CD14-positive monocyte (primary cell): ENCODE data around the gene FAAP100. TPM values are rescaled to one million over a fixed set of nuclear protein-coding genes. Genes with fewer than 3 reads are reported as not detected.
A peak's percentile ranks its signal among the peaks of the same experiment; 100 is the strongest.

ENCODE experiments used
- DNase-seq, 3 donors: peaks; one replicate each; pipeline ENCODE4 v3.0.0-alpha.2; 2011 to 2022
- H2AFZ ChIP-seq: 2 replicates; pipeline ENCODE4 v1.6.0; 2012; ENCODE audit warnings: mild to moderate bottlenecking, low read depth, low read length, inconsistent platforms; ENCODE audit not compliant: insufficient read depth, poor library complexity, severe bottlenecking
- H3K27ac ChIP-seq, 2 donors: 1 replicate in 1 of 2; 2 replicates in 1 of 2; pipeline ENCODE4 v1.5.1; 2012 to 2013; ENCODE audit warnings: low read length in 2 of 2, control low read depth in 1 of 2, inconsistent platforms in 1 of 2, low read depth in 1 of 2, mild to moderate bottlenecking in 1 of 2
- H3K27me3 ChIP-seq, 2 donors: one replicate each; pipeline versions ENCODE4 v1.6.0 to v1.6.1; 2011 to 2013; ENCODE audit warnings: low read length in 2 of 2; ENCODE audit not compliant: control insufficient read depth in 2 of 2, insufficient read depth in 2 of 2
- H3K36me3 ChIP-seq, 2 donors: replicated peaks in 1 of 2; 1 replicate in 1 of 2; 2 replicates in 1 of 2; pipeline versions ENCODE4 v1.5.1 to v1.6.1; 2012 to 2013; ENCODE audit warnings: low read length in 2 of 2, control low read depth in 1 of 2, inconsistent platforms in 1 of 2, mild to moderate bottlenecking in 1 of 2; ENCODE audit not compliant: insufficient read depth in 2 of 2, control insufficient read depth in 1 of 2
- H3K4me1 ChIP-seq, 2 donors: 1 replicate in 1 of 2; 2 replicates in 1 of 2; pipeline versions ENCODE4 v1.5.1 to v1.6.1; 2012 to 2013; ENCODE audit warnings: low read length in 2 of 2, control low read depth in 1 of 2, inconsistent platforms in 1 of 2, mild to moderate bottlenecking in 1 of 2, moderate library complexity in 1 of 2; ENCODE audit not compliant: insufficient read depth in 2 of 2, control insufficient read depth in 1 of 2
- H3K4me2 ChIP-seq: replicated peaks from 2 replicates; pipeline ENCODE3; 2012; ENCODE audit warnings: low read length, moderate library complexity, mild to moderate bottlenecking; ENCODE audit not compliant: poor library complexity, severe bottlenecking; ENCODE audit errors: extremely low read depth
- H3K4me3 ChIP-seq, 3 experiments: fragments of 200-600 bp in 1 of 3; sonication (generic) in 1 of 3; replicated peaks in 1 of 3; 1 replicate in 2 of 3; 2 replicates in 1 of 3; pipeline ENCODE4 v1.5.1; 2011 to 2013; ENCODE audit warnings: low read length in 3 of 3, mild to moderate bottlenecking in 3 of 3, control low read depth in 2 of 3, low read depth in 2 of 3, inconsistent platforms in 1 of 3, moderate library complexity in 1 of 3
- H3K79me2 ChIP-seq: 2 replicates; pipeline ENCODE4 v1.6.0; 2012; ENCODE audit warnings: mild to moderate bottlenecking, control low read depth, inconsistent platforms, low read length, moderate library complexity; ENCODE audit not compliant: insufficient read depth
- H3K9ac ChIP-seq: 2 replicates; pipeline ENCODE4 v1.6.0; 2017; ENCODE audit warnings: low read length, mild to moderate bottlenecking; ENCODE audit not compliant: insufficient read depth, poor library complexity, severe bottlenecking
- H3K9me3 ChIP-seq, 2 donors: replicated peaks in 1 of 2; 1 replicate in 1 of 2; 2 replicates in 1 of 2; pipeline versions ENCODE4 v1.5.1 to v1.6.1; 2012 to 2013; ENCODE audit warnings: low read length in 2 of 2, control low read depth in 1 of 2; ENCODE audit not compliant: control insufficient read depth in 1 of 2, insufficient read depth in 1 of 2
- H4K20me1 ChIP-seq: 2 replicates; pipeline ENCODE4 v1.6.0; 2012; ENCODE audit warnings: mild to moderate bottlenecking, low read length, control low read depth, moderate library complexity; ENCODE audit not compliant: insufficient read depth
- H3K27ac Mint-ChIP-seq, 7 donors: one replicate each; pipeline ENCODE4 v1.8.0; 2020; ENCODE audit warnings: mild to moderate bottlenecking in 7 of 7, mixed read lengths in 7 of 7, moderate library complexity in 6 of 7, inconsistent platforms in 2 of 7
- H3K27me3 Mint-ChIP-seq, 3 donors: one replicate each; pipeline ENCODE4 v1.8.0; 2021 to 2022; ENCODE audit warnings: low read depth in 3 of 3, mild to moderate bottlenecking in 3 of 3, mixed read lengths in 3 of 3, moderate library complexity in 3 of 3, inconsistent platforms in 1 of 3
- H3K36me3 Mint-ChIP-seq, 2 donors: one replicate each; pipeline ENCODE4 v1.8.0; 2020; ENCODE audit warnings: mixed read lengths in 2 of 2, inconsistent platforms in 1 of 2, mild to moderate bottlenecking in 1 of 2
- H3K4me1 Mint-ChIP-seq: one replicate; pipeline ENCODE4 v1.8.0; 2020; ENCODE audit warnings: mild to moderate bottlenecking, mixed read lengths
- H3K4me3 Mint-ChIP-seq, 2 donors: one replicate each; pipeline ENCODE4 v1.8.0; 2020; ENCODE audit warnings: mild to moderate bottlenecking in 2 of 2, mixed read lengths in 2 of 2, moderate library complexity in 1 of 2
- H3K9me3 Mint-ChIP-seq, 7 donors: one replicate each; pipeline ENCODE4 v1.8.0; 2020 to 2022; ENCODE audit warnings: mixed read lengths in 7 of 7, mild to moderate bottlenecking in 6 of 7, moderate library complexity in 6 of 7, inconsistent platforms in 2 of 7
- WGBS: methylation state at CpG from one replicate; pipeline ENCODE4 v1.1.5; 2013; ENCODE audit warnings: missing lambda C conversion rate; ENCODE audit not compliant: insufficient coverage; 5-methylcytosine and 5-hydroxymethylcytosine counted together
- intact Hi-C, 2 donors: fragments of 100-400 bp; cut with micrococcal nuclease; formaldehyde crosslinking; loops; one replicate each; pipeline versions ENCODE4 v1.15.0 to v1.15.1; 2023
- polyA plus RNA-seq, 3 donors: library from polyadenylated mRNA; depleted of rRNA in 1 of 3; unstranded in 2 of 3; stranded (reverse) in 1 of 3; fragments of 300-500 nt in 2 of 3; fragments of >200 nt in 1 of 3; fragmentation: Illumina TruSeq in 2 of 3; gene quantifications; 1 replicate in 2 of 3; 2 replicates in 1 of 3; pipeline ENCODE4 v1.2.3, GENCODE V29; 2012 to 2021
- TF ChIP-seq, protein P1 (sequence below): fragments of 200-600 bp; IDR thresholded peaks from one replicate; pipeline ENCODE4 v1.8.0; 2022; ENCODE audit warnings: antibody characterized with exemption, mild to moderate bottlenecking

Gene FAAP100
- polyA plus RNA-seq, 3 donors, result 10.3 to 37.6 (median 13.9) TPM

DNA sequence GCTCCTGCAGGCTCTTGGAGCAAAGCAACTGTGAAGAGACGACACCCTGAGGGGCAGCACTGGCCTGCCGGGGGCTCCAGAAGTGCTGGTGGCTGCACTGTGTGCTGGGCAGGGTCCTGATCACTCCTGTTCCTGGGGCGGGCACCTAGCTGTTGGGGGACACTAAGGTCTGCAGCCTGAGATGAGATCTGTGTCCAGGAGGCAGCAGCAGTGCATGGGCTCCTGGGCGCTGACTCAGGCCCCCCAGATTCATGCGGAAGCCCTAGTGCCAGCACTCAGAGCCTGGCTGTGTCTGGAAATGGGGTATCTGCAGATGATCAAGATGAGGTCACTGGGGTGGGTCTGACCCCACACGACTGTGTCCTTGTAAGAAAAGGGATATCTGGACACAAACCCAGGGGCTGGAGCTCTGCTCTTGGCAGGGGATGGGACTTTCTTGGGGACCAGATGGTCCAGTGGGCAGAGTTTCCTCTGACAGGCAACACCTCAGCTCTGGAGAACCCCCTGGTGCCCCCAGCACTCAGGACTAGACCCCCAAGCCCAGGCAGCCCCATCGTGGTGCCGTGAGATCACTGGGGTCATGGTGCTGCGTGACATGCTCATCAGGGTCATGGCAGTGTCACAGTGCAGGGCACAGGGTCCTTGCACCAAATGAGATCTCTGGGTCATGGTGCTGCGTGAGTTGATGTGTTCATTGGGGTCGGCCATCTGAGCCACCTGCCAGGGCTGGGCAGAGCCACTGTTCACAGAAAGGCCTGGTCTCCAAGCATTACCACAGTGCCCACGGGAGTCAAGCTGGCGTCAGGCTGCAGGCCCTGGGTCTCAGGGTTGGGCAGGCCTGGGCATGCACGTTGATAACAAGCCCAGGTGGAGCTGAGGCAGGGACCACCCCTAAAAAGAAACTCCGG lies 9.5 kb downstream of the FAAP100 start:
- Histone ChIP-seq H3K79me2 (no peaks in the 10 kb centered on the region), H2AFZ (no peak overlapping the region), H3K4me3 (no peak overlapping the region), H3K27ac (no peak overlapping the region), H3K36me3 (peaks cover 84 to 95% of the 10 kb centered on the region in 2 donors), H4K20me1 (peaks cover 3% of the 10 kb centered on the region), H3K4me1 (peaks cover 0 to 1% of the 10 kb centered on the region in 2 donors), H3K9me3 (peaks cover 0 to 2% of the 10 kb centered on the region in 2 donors), H3K27me3 (peaks cover 0 to 4% of the 10 kb centered on the region in 2 donors), H3K9ac (no peak overlapping the region), H3K4me2 (no peak overlapping the region)
- Mint-ChIP-seq H3K4me1 (peaks cover under 1% of the 10 kb centered on the region), H3K36me3 (peaks cover 57 to 92% of the 10 kb centered on the region in 2 donors), H3K4me3 (no peak overlapping the region), H3K27me3 (peaks cover 6% of the 10 kb centered on the region in 3 donors), H3K27ac (peak overlapping the region in 1 of 7 donors; percentile 1), H3K9me3 (peaks cover 0 to 1% (median 0%) of the 10 kb centered on the region in 7 donors)
- TF ChIP-seq, protein P1, sequence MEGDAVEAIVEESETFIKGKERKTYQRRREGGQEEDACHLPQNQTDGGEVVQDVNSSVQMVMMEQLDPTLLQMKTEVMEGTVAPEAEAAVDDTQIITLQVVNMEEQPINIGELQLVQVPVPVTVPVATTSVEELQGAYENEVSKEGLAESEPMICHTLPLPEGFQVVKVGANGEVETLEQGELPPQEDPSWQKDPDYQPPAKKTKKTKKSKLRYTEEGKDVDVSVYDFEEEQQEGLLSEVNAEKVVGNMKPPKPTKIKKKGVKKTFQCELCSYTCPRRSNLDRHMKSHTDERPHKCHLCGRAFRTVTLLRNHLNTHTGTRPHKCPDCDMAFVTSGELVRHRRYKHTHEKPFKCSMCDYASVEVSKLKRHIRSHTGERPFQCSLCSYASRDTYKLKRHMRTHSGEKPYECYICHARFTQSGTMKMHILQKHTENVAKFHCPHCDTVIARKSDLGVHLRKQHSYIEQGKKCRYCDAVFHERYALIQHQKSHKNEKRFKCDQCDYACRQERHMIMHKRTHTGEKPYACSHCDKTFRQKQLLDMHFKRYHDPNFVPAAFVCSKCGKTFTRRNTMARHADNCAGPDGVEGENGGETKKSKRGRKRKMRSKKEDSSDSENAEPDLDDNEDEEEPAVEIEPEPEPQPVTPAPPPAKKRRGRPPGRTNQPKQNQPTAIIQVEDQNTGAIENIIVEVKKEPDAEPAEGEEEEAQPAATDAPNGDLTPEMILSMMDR, result no peak
- 98% methylated on average over 13 of the region's 15 CpGs for WGBS
- DNase-seq, result no peak
- intact Hi-C loops, result no loop called here

- peaks cover 47 to 80% of the 10 kb centered on the region in 2 donors for H3K36me3 Mint-ChIP-seq
- H2AFZ ChIP-seq, result no peak overlapping the region
- H3K36me3 ChIP-seq, result peaks cover 68 to 80% of the 10 kb centered on the region in 2 donors
- no peak overlapping the region for H3K27ac ChIP-seq
- H3K4me1 ChIP-seq, result peaks cover 7 to 12% of the 10 kb centered on the region in 2 donors
- peaks cover 0 to 9% of the 10 kb centered on the region in 2 donors for H3K9me3 ChIP-seq
- no peak overlapping the region for H3K9ac ChIP-seq
- peaks cover 16 to 22% (median 17%) of the 10 kb centered on the region in 3 donors for H3K27me3 Mint-ChIP-seq
- H3K27ac Mint-ChIP-seq, result peak overlapping the region in 1 of 7 donors; percentile 41
- H3K4me3 ChIP-seq, result no peak overlapping the region
- H3K4me2 ChIP-seq, result no peak overlapping the region
- intact Hi-C loops, result no loop called here
- H3K79me2 ChIP-seq, result no peaks in the 10 kb centered on the region
- TF ChIP-seq, protein P1, result no peak
- peaks cover 0 to 2% (median 0%) of the 10 kb centered on the region in 7 donors for H3K9me3 Mint-ChIP-seq
- peaks cover 5 to 18% of the 10 kb centered on the region in 2 donors for H3K27me3 ChIP-seq
- no peak overlapping the region for H3K4me3 Mint-ChIP-seq
- DNase-seq, result no peak
- peaks cover 8% of the 10 kb centered on the region for H3K4me1 Mint-ChIP-seq
- peaks cover 9% of the 10 kb centered on the region for H4K20me1 ChIP-seq
- 98% methylated on average over 16 of the region's 17 CpGs for WGBS
Observed at GRCh38 chr17:81541123-81541522, 11.0 kb downstream of the FAAP100 start.
